ENCODE data around the gene C12orf43.

- TF ChIP-seq POLR2A (IDR thresholded peaks at IDR 0.05) (no peak), CTCF (IDR thresholded peaks at IDR 0.05) (no peak), EP300 (IDR thresholded peaks at IDR 0.05) (no peak)
Measured at GRCh38 chr12:121034616-121035305, 18.5 kb upstream of the C12orf43 start.
